ENCODE data around the gene ATXN1.
A peak's percentile ranks its signal among the peaks of the same experiment; 100 is the strongest.

Gene ATXN1

GRCh38 chr6:16783509-16783908 lies 22.2 kb upstream of the ATXN1 start:
- DNase-seq (ENCODE audit: low spot score): no peak

GRCh38 chr6:16782278-16782677 lies 21.0 kb upstream of the ATXN1 start:
- no peak for DNase-seq (ENCODE audit: low spot score)

- peak; percentile 34 for DNase-seq (ENCODE audit: low spot score)
These were observed 20.3 kb upstream of the ATXN1 start for GRCh38 chr6:16781348-16782169.

- DNase-seq (ENCODE audit: low spot score): no peak
These were observed 17.3 kb upstream of the ATXN1 start for GRCh38 chr6:16778521-16778920.

- DNase-seq (ENCODE audit: low spot score): no peak
These were observed 16.5 kb upstream of the ATXN1 start for GRCh38 chr6:16777794-16778193.

- no peak for DNase-seq (ENCODE audit: low spot score)
These were observed 15.2 kb upstream of the ATXN1 start for GRCh38 chr6:16776394-16777017.

- DNase-seq (ENCODE audit: low spot score): no peak
These were observed 13.2 kb upstream of the ATXN1 start for GRCh38 chr6:16774437-16774836.

- no peak for DNase-seq (ENCODE audit: low spot score)
These were observed 12.1 kb upstream of the ATXN1 start for GRCh38 chr6:16773362-16773761.

GRCh38 chr6:16770701-16771569 lies 9.7 kb upstream of the ATXN1 start:
- peak; percentile 88 for DNase-seq (ENCODE audit: low spot score)

- no peak for DNase-seq (ENCODE audit: low spot score)
These were observed 8.7 kb upstream of the ATXN1 start for GRCh38 chr6:16769986-16770376.

- no peak for DNase-seq (ENCODE audit: low spot score)
These were observed 8.1 kb upstream of the ATXN1 start for GRCh38 chr6:16769131-16769985.

GRCh38 chr6:16768477-16768830 lies 7.2 kb upstream of the ATXN1 start:
- no peak for DNase-seq (ENCODE audit: low spot score)

- DNase-seq (ENCODE audit: low spot score): no peak
These were observed 6.7 kb upstream of the ATXN1 start for GRCh38 chr6:16767765-16768476.

GRCh38 chr6:16766836-16767745 lies 5.8 kb upstream of the ATXN1 start:
- no peak for DNase-seq (ENCODE audit: low spot score)

- DNase-seq (ENCODE audit: low spot score): no peak
These were observed 4.8 kb upstream of the ATXN1 start for GRCh38 chr6:16766043-16766536.

- no peak for DNase-seq (ENCODE audit: low spot score)
These were observed 4.0 kb upstream of the ATXN1 start for GRCh38 chr6:16765235-16765634.

- DNase-seq (ENCODE audit: low spot score): peak; percentile 44
These were observed 3.1 kb upstream of the ATXN1 start for GRCh38 chr6:16764188-16764950.

- peak; percentile 78 for DNase-seq (ENCODE audit: low spot score)
These were observed 1.6 kb upstream of the ATXN1 start for GRCh38 chr6:16762550-16763477.

Measured in Ammon's horn (tissue), 1 donor.